ENCODE measurements around the gene CCNY. TPM values are rescaled to one million over a fixed set of nuclear protein-coding genes. Genes with fewer than 3 reads are reported as not detected.
A peak's percentile ranks its signal among the peaks of the same experiment; 100 is the strongest.

CCNY gene
- total RNA-seq, 1 donor from 2014 or later, result 73.9 TPM

GRCh38 chr10:35579116-35579515 lies 242.8 kb downstream of the CCNY start:
- no peak for DNase-seq (ENCODE audit: low spot score)

- DNase-seq (ENCODE audit: low spot score), result no peak
Observed at GRCh38 chr10:35579726-35580422, 243.6 kb downstream of the CCNY start.

- no peak for DNase-seq (ENCODE audit: low spot score)
Observed at GRCh38 chr10:35580423-35580770, 244.1 kb downstream of the CCNY start.

- no peak for DNase-seq (ENCODE audit: low spot score)
Observed at GRCh38 chr10:35581655-35582054, 245.3 kb downstream of the CCNY start.

GRCh38 chr10:35584946-35585345 lies 248.6 kb downstream of the CCNY start:
- DNase-seq (ENCODE audit: low spot score), result peak; percentile 81

GRCh38 chr10:35585356-35585755 lies 249.0 kb downstream of the CCNY start:
- peak; percentile 75 for DNase-seq (ENCODE audit: low spot score)

- DNase-seq (ENCODE audit: low spot score), result no peak
Observed at GRCh38 chr10:35585903-35586535, 249.7 kb downstream of the CCNY start.

GRCh38 chr10:35588836-35589235 lies 252.5 kb downstream of the CCNY start:
- DNase-seq (ENCODE audit: low spot score), result no peak

GRCh38 chr10:35592441-35592840 lies 256.1 kb downstream of the CCNY start:
- DNase-seq (ENCODE audit: low spot score), result no peak

- DNase-seq (ENCODE audit: low spot score), result no peak
Observed at GRCh38 chr10:35594115-35595079, 258.1 kb downstream of the CCNY start.

- DNase-seq (ENCODE audit: low spot score), result no peak
Observed at GRCh38 chr10:35595106-35595505, 258.8 kb downstream of the CCNY start.

- no peak for DNase-seq (ENCODE audit: low spot score)
Observed at GRCh38 chr10:35598379-35598778, 262.1 kb downstream of the CCNY start.

GRCh38 chr10:35600193-35600592 lies 263.9 kb downstream of the CCNY start:
- DNase-seq (ENCODE audit: low spot score), result no peak

GRCh38 chr10:35605191-35605590 lies 268.9 kb downstream of the CCNY start, which contains the start of gene GJD4:
GJD4 (plus strand) TSS chr10:35605341; CDS start chr10:35605568, 227 bp downstream.
- no peak for DNase-seq (ENCODE audit: low spot score)

- DNase-seq (ENCODE audit: low spot score), result no peak
Observed at GRCh38 chr10:35606430-35606829, 270.1 kb downstream of the CCNY start.

GRCh38 chr10:35607475-35608327 lies 271.4 kb downstream of the CCNY start:
- no peak for DNase-seq (ENCODE audit: low spot score)

GRCh38 chr10:35608328-35608672 lies 272.0 kb downstream of the CCNY start:
- no peak for DNase-seq (ENCODE audit: low spot score)

GRCh38 chr10:35611750-35612149 lies 275.4 kb downstream of the CCNY start:
- no peak for DNase-seq (ENCODE audit: low spot score)

- DNase-seq (ENCODE audit: low spot score), result no peak
Observed at GRCh38 chr10:35612385-35613106, 276.2 kb downstream of the CCNY start.

GRCh38 chr10:35613107-35613440 lies 276.8 kb downstream of the CCNY start:
- DNase-seq (ENCODE audit: low spot score), result no peak
